ENCODE results near the gene GABRG3. TPM values are rescaled to one million over a fixed set of nuclear protein-coding genes. Genes with fewer than 3 reads are reported as not detected.

Gene GABRG3
- total RNA-seq, 3 donors from 2014 or later (not counting 1 experiment from before 2014, with no cell fraction given) = not detected

- no peak overlapping the region for H3K27ac Mint-ChIP-seq
- no peak overlapping the region for H3K27ac ChIP-seq (ENCODE audit: low read length)
- intact Hi-C loops (cut with micrococcal nuclease) = no loop called here
These were observed 515.1 kb downstream of the GABRG3 start for GRCh38 chr15:27486051-27486450.

GRCh38 chr15:27486683-27487647 lies 516.0 kb downstream of the GABRG3 start:
- Histone ChIP-seq H3K9me3 (ENCODE audit: control insufficient read depth, insufficient read depth, low read length) (peaks cover 13% of the 10 kb centered on the region), H3K4me1 (ENCODE audit: control insufficient read depth, insufficient read depth, low read length) (no peaks in the 10 kb centered on the region), H3K27me3 (ENCODE audit: control insufficient read depth, insufficient read depth, low read length) (no peaks in the 10 kb centered on the region), H3K27ac (ENCODE audit: low read length) (no peak overlapping the region), H3K36me3 (ENCODE audit: control insufficient read depth, insufficient read depth, low read length) (no peaks in the 10 kb centered on the region), H3K4me3 (ENCODE audit: low read length) (no peak overlapping the region)
- Mint-ChIP-seq H3K27ac (no peak overlapping the region), H3K27me3 (ENCODE audit: low read depth in 2 of 2) (no peaks in the 10 kb centered on the region), H3K9me3 (peaks cover 12 to 16% of the 10 kb centered on the region in 2 donors), H3K4me3 (no peak overlapping the region), H3K4me1 (no peaks in the 10 kb centered on the region), H3K36me3 (peaks cover 12% of the 10 kb centered on the region)
- DNase-seq (no peak), ATAC-seq (no peak)
- intact Hi-C loops (cut with micrococcal nuclease) = no loop called here
- WGBS (ENCODE audit: insufficient coverage) = 62% methylated on average over 2 of the region's 6 CpGs
- TF ChIP-seq, protein P1, sequence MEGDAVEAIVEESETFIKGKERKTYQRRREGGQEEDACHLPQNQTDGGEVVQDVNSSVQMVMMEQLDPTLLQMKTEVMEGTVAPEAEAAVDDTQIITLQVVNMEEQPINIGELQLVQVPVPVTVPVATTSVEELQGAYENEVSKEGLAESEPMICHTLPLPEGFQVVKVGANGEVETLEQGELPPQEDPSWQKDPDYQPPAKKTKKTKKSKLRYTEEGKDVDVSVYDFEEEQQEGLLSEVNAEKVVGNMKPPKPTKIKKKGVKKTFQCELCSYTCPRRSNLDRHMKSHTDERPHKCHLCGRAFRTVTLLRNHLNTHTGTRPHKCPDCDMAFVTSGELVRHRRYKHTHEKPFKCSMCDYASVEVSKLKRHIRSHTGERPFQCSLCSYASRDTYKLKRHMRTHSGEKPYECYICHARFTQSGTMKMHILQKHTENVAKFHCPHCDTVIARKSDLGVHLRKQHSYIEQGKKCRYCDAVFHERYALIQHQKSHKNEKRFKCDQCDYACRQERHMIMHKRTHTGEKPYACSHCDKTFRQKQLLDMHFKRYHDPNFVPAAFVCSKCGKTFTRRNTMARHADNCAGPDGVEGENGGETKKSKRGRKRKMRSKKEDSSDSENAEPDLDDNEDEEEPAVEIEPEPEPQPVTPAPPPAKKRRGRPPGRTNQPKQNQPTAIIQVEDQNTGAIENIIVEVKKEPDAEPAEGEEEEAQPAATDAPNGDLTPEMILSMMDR (IDR thresholded peaks at IDR 0.05) = no peak

More at GRCh38 chr15:27486051-27486450, 515.1 kb downstream of the GABRG3 start:
- Histone ChIP-seq H3K4me1 (ENCODE audit: control insufficient read depth, insufficient read depth, low read length) (no peaks in the 10 kb centered on the region), H3K4me3 (ENCODE audit: low read length) (no peak overlapping the region), H3K36me3 (ENCODE audit: control insufficient read depth, insufficient read depth, low read length) (no peaks in the 10 kb centered on the region), H3K9me3 (ENCODE audit: control insufficient read depth, insufficient read depth, low read length) (peaks cover 13% of the 10 kb centered on the region), H3K27me3 (ENCODE audit: control insufficient read depth, insufficient read depth, low read length) (no peaks in the 10 kb centered on the region)
- Mint-ChIP-seq H3K36me3 (peaks cover 12% of the 10 kb centered on the region), H3K4me1 (no peaks in the 10 kb centered on the region), H3K9me3 (peaks cover 12% of the 10 kb centered on the region in 2 donors), H3K27me3 (ENCODE audit: low read depth in 2 of 2) (no peaks in the 10 kb centered on the region), H3K4me3 (no peak overlapping the region)
- 79% methylated on average over 4 of the region's 6 CpGs for WGBS (ENCODE audit: insufficient coverage)
- TF ChIP-seq, protein P1 (IDR thresholded peaks at IDR 0.05) = no peak
- ATAC-seq (no peak), DNase-seq (no peak)

DNA sequence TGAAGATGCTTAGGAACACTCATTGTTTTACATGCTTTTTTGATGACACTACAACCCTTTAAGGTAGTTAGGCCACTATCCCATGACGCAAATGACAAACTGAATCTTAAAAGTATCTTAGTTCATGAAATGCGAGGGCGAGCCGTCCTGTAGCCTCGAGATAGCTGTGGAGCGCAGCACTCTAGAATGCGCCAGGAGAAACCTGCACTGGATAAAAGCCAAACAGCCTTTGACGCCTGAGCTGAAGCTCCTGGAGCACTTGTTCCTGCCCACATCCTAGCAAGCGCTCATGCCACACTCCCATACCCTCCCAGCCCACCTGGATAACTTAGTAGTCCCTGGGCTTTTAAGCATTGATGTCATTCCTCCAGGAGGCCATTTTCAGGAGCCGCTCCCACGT lies 516.9 kb downstream of the GABRG3 start:
- intact Hi-C loops (cut with micrococcal nuclease) = no loop called here
- WGBS (ENCODE audit: insufficient coverage) = 86% methylated on average over 11 of the region's 11 CpGs
- Histone ChIP-seq H3K4me3 (ENCODE audit: low read length) (no peak overlapping the region), H3K4me1 (ENCODE audit: control insufficient read depth, insufficient read depth, low read length) (no peaks in the 10 kb centered on the region), H3K27me3 (ENCODE audit: control insufficient read depth, insufficient read depth, low read length) (no peaks in the 10 kb centered on the region), H3K9me3 (ENCODE audit: control insufficient read depth, insufficient read depth, low read length) (peaks cover 13% of the 10 kb centered on the region), H3K27ac (ENCODE audit: low read length) (no peak overlapping the region), H3K36me3 (ENCODE audit: control insufficient read depth, insufficient read depth, low read length) (no peaks in the 10 kb centered on the region)
- TF ChIP-seq, protein P1 (IDR thresholded peaks at IDR 0.05) = no peak
- DNase-seq (no peak), ATAC-seq (no peak)
- H3K27ac Mint-ChIP-seq = no peak overlapping the region
- H3K27me3 Mint-ChIP-seq (ENCODE audit: low read depth in 2 of 2) = no peaks in the 10 kb centered on the region
- peaks cover 9 to 16% of the 10 kb centered on the region in 2 donors for H3K9me3 Mint-ChIP-seq
- no peak overlapping the region for H3K4me3 Mint-ChIP-seq
- no peaks in the 10 kb centered on the region for H3K4me1 Mint-ChIP-seq
- peaks cover 12% of the 10 kb centered on the region for H3K36me3 Mint-ChIP-seq
